GM19455 (cell line): Measurements from ENCODE around the gene WNT4.
"Not testable (repeated sequence)": the region's sequence is repeated elsewhere in the genome, so short reads cannot be mapped to it uniquely, and the experiment has no call there.

Source experiments
- ATAC-seq: cut with Tn5 transposase; IDR thresholded peaks from one replicate; pipeline ENCODE4 v1.9.1; 2021; ENCODE audit not compliant: unreplicated experiment

Gene WNT4

DNA sequence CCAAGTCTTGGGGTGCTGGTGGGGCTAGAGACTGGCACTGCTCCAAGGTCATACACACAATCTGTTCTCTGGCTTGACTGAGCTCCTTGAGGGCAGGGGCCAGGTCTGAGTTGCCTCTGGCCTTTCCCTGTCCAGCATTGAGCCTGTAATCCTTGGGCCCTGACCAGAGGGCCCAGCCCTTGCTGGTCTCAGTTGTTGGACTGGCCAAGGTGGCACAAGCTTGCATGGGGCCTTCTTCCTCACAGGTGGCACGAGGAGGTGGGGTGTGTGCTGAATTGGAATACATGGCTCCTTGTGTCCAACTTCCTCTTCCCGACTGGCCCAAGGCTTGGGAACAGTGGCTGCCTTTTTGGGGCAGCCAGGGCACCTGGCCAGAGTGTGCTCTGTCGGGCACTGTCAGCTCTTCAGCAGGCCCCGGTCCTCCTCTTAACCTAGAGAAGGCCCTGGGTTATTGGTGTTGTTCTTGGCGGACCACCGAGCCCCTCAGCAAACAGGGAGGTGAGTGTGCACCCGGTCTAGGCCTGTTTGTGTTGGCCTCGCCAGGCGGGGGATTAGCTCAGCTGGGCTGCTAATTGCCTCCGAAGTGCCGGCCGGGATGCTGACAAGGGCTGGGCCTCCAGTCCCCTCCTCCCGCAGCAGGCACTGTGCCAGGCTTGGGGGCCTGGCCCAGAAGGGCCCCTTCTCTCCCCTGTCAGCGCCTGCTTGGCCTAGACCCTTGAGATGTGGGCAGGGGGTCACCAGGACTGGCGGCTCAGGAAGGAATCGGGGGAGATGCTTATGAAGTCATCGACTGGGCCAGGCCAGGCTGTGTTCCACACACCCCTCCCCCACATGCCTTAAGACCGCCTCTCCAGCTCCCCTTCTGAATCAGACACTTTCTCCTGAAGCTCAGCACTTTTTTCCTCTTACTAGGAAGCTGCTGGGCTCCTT lies 28.5 kb downstream of the WNT4 start:
- no peak for ATAC-seq

DNA sequence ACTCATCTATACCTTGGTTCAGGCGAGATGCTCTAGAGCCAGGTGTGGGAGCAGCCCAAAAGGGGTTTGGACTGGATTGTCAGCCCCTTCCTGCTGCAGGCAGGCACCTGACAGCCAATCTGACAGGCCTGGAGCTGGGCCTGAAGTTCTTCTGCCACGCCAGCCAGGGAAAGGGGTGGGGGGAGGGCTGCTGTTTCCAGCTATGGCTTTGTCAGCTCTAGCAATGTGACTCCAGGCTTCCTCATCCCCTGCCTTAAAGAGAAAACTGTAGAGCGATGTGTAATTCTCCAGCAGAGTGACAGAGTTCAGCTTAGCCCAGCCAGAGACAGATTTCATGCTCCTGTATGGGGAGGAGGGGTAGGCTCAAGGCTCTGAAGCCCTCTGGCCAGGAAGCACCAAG lies 30.3 kb downstream of the WNT4 start:
- no peak for ATAC-seq

DNA sequence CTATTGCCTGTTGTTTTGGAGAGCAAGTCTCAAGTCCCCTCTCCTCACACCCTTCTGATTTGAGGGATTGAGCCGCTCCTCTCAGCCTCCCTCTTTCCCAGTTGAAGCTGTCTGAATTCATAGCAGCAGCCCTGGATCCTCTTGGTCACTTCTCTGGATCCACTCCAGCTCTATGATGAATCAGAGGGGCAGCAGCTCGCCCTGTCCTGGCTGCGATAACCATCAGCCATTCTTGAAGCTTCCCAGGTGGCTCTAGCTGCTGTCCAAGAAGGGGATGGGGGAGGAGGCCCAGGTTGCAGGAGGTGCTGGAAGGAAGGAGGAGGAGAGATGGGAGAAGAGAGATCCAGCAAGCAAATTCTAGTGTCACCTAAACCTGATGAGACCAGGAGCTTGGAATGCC lies 31.3 kb downstream of the WNT4 start:
- ATAC-seq = no peak

DNA sequence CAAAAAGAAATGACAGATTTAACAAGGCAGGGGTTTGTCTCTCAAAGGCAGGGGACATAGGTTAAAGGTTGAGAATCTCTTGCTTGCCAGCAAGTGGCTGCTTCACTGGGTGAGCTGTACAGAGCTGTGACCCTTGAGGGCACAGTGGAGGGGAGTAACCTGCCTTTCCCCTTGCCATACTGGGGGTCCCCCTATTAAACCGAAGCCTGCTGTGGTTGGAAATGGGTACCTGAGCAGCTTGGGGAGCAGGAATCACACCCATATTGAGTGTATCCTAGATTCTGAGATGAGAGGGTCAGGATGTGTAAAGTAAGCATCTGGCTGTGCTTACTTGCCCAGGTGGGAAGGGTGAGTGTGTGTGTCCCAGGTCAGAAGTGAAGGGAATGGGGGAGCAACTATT lies 31.8 kb downstream of the WNT4 start:
- no peak for ATAC-seq

DNA sequence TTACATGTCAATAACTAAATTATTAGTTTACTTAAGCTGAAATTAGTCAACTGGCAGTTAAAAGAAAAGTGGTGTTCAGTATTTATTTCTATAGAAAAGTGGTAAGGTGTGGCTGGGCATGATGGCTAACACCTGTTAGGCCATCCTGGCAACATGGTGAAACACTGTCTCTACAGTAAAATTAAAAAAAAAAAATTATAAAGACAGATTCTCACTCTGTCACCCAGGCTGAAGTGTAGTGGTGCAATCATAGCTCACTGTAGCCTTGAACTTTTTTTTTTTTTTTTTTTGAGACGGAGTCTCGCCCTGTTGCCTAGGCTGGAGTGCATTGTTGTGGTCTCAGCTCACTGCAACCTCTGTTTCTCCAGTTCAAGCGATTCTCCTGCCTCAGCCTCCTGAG lies 32.9 kb downstream of the WNT4 start:
- no peak for ATAC-seq

DNA sequence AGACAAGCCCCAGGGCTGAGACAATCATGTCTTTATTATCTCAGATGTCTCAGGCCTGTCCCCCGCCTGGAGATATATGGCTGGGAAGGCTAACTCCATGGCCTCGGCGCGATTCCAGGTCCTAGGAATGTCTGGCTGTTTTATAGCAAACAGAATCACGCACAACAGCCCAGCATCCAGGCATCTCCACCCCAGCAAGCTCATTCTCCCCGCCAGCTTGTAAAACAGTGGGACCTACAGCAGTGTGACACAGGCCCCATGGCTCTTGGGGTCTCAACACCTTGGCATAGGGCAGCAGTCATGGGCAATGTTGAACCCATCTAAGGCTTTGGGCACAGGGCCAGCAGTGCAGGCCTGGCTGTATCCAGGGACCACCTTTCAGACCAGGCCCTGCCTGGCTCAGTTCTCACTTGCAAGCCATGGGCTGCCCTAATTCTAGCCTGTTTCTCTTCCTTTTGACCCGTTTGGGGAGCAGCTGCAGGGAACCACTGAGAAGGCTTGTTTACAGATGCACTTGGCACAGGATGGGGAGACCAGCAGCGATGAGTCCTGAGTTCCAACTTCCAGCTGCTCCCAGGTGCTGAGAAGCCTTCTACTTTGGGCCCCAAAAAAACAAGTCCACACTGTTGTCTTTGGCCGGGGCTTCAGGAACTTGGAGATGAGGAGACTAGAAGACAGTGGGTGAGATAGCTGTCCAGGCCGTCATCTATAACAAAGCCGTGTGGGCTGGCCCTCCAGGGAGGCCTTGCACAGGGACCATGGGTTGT lies 34.4 kb downstream of the WNT4 start:
- no peak for ATAC-seq

DNA sequence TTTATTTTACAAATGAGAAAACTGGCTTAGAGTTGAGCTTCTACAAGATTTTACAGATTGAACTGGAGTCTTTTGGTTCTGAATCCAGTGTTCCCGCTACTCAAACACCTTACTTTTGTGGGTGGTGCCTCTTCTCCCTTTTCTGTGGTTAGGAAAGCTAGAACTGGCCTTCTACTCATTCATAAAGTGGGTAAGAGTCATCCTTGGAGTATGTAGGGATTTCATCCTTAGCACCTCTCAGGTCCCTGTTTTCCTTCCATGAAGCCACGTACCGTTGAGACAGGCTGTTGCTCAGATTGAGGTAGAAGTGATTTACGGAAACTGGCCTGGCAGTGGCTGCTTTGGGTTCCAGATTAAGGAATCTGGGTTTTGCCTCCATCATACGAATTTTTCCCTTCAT lies 35.8 kb downstream of the WNT4 start:
- ATAC-seq = no peak

DNA sequence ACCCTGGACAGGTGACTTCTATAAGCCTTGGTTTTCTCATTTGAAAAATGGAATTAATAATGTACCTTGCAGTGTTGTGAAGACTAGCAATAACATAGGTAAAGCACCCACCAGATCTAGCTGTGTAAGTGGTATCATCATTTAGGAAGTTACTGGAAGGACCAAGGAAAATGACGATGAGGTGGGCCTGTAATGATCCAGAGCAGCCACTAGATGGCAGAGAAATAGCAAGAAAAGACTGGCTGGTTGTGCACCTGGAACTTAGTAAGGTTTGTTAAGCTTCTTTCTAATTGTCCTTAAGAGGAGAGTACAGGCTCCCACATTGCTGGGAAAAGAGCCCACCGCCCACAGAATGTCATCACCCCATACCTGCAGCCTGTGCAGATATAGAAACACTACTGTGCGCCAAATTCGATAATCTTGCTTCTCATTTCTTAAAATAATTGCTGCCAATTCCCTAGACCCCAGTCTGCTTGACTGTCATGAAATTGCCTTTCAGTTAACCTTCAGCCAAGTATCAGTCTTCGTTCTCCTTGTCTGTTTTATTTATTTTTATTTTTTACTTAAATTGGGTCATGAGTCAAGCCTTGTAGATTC lies 37.2 kb downstream of the WNT4 start:
- ATAC-seq = no peak

DNA sequence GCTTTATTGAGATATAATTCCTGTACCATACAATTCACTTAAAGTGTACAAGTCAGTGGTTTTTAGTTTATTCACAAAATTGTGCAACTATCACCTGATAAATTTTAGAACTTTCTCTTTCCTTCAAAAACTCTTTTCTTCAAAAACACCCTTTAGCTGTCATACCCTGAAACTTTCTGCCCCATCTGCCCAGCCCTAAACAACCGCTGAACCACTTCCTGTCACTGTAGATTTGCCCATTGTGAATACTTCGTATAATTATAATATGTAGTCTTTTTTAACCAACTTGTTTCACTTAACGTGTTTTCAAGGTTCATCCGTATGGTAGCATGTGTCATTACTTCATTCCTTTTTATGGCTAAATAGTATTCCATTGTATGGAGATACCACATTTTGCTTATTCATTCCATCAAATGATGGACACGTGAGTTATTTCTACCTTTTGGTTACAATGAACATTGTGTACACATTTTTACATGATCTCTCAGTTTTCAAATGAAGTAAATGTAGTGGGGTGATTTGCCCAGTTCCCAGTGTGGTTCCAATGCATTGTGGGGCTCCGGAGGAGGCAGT lies 37.9 kb downstream of the WNT4 start:
- no peak for ATAC-seq

DNA sequence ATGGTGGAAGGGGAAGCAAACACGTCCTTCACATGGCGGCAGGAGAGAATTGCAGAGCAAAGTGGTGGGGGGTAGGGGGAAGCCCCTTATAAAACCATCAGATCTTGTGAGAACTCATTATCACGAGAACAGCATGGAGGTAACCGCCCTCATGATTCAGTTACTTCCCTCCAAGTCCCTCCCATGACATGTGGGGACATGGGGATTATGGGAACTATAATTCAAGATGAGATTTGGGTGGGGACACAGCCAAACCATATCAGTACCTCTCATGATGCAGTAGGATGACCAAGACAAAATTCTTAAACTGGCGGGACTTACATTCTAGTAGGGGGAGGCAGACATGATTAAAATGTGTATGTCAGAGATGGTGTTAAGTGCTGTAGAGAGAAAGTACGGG lies 38.8 kb downstream of the WNT4 start:
- no peak for ATAC-seq

DNA sequence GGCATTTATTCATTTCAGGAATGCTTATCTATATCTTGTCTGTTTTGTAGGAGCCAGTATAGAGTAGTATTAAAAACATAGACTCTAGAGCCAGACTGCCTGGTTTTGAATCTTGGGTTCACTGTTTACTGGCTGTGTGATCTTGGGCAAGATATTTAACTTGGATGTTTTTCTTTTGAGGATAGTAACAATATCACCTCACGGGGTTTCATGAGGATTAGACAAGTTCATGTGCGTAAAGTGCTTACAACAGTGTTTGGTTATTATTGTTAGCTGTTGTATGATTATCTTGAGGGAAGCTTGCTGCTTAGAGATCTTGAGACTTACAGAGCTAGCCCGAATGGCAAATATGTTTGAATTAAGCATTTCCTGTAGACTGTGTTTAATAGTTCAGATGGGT lies 40.2 kb downstream of the WNT4 start:
- no peak for ATAC-seq

DNA sequence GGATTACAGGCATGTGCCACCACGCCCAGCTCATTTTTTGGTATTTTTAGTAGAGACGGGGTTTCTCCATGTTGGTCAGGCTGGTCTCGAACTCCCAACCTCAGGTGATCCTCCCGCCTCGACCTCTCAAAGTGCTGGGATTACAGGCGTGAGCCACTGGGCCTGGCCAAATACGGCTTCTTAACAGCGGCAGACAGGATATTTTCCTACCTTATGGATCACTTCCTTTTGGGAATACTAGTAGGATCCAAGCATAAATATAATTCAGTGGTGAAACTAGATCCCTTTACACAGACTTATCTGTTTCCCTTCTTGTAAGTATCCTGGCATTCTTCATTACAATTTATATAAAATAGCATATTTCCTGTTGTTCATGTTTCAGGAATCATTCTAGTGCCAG lies 40.9 kb downstream of the WNT4 start:
- no peak for ATAC-seq

DNA sequence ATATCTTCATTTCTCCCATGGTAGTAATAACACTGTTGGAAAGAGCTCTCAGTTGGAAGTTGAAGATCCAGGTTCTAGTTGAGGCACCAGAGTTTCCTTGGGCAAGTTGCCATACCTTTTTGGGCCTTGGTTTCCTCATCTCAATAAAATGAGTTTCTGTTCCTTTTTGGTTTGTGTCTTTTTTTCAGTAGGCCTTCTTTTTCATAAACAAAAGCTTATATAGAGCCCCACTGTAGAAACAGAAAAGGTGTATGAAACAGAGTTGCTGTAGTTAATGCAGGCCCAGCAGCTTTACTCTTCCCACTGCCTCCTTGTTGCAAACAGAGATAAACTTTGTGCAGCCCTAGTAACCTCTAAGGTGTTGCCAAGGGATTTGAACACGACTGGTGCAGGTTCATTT lies 41.7 kb downstream of the WNT4 start:
- no peak for ATAC-seq

DNA sequence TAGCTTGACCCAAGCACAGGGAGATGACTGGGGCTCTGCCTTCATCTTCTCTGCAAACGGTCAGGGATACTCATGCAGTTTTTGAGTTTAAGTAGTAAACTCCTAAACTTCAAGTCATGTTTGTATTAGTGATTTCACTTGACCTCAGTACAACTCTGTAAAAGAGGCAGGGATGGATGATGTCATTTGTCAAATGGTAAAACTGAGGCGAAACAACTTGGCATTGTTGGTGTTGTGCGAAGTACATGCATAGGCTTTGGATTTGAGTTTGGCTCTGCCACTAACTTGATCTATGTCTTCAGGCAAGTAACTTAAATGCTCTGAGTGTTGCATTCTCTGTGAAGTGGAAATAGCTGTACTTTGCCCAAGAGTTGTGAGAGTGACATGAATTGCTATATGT lies 42.7 kb downstream of the WNT4 start:
- ATAC-seq = no peak

DNA sequence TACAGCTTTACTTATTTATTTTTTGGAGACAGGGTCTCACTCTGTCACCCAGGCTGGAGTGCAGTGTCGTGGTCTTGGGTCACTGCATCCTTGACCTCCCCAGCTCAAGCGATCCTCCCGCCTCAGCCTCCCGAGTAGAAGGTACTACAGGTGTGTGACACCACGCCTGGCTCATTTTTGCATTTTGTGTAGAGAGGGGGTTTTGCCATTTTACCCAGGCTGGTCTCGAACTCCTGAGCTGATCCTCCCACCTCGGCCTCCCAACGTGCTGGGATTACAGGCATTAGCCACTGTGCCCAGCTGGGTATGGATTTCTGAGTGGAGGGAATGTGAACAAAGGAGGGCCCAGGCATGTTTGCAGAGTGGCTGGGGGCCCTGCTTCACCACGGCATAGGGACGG lies 44.1 kb downstream of the WNT4 start:
- no peak for ATAC-seq

DNA sequence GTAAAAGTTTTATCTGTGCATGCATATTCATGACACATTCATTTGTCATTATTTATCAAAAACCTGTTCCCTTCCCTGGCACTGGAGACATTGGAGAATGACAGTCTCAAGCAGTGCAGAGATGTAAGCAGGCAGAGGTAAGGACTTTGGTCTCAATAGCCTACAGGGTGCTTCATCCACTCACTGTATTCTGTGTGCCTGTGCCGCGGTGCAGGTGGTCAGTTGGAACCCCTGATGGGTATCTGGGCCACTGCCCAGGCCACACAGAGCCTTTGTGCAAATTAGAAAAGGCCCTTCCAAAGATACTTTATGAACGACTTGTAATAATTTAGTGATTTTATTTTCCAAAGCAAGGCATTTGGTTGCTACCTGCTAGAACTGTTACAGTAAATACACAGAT lies 46.4 kb downstream of the WNT4 start:
- ATAC-seq = no peak

DNA sequence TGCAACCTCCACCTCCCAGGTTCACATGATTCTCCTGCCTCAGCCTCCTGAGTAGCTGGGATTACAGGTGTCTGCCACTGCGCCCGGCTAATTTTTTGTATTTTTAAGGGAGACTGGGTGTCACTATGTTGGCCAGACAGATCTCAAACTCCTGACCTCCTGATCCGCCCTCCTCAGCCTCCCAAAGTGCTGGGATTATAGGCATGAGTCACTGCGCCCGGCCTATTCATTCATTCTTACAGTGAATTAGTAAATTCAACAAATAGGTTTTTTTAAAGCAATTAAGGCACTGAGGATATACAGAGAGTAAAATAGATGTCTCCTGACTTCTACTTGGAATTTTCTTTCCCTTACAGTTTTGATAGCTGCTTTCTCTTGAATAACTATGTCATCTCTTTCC lies 46.9 kb downstream of the WNT4 start:
- ATAC-seq = no peak

DNA sequence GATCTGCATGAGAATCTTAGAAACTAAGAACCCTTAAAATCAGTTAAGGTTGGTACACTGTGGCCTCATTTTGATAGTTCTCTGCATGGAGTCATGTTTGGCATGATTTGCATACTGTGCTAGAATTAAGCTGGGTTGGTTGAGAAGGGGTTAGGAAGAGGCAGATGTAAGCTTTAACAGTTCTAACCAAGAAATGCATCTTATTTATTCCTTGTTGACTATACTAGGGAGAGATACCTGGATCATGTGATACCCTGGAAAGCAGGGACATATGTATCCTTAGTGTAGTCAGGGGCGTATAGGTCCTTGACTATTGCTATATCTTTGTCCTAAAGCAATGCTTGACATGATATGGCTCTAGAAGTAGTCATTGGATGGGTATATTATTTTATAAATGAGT lies 49.4 kb downstream of the WNT4 start:
- no peak for ATAC-seq

DNA sequence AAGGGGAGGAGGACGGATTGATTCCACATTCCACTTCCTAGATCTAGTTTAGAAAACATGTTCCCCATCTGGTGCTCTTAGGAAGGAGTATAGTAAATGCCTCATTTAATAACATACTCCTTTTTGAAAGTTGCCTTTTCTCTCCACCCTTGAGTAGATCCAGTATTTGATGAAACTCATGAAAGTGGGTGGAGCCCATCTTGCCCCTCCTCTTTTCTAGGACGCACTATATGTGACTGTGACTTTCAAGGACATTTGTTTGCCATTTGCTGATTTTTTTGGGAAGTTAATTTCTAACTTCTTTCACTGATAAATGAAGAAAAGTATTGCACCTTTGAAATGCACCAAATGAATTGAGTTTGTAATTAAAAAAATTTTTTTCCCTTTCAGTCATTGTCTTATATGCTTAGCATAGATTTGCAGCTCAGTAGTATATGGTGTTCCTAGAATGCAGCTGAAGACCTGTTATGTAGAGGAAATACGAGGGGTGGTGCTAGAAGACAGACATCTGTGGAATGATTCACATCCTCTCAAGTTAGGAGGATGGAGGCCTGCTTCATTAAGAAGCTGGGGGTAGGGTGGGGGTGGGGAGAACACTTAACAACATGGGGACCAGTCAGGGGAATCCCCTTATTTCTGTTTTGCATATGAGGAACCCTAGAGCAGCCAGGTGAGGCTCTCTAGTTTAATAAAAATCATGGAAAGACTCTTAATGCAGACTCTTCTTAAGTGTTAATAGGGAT lies 50.7 kb downstream of the WNT4 start:
- not testable (repeated sequence) for ATAC-seq

DNA sequence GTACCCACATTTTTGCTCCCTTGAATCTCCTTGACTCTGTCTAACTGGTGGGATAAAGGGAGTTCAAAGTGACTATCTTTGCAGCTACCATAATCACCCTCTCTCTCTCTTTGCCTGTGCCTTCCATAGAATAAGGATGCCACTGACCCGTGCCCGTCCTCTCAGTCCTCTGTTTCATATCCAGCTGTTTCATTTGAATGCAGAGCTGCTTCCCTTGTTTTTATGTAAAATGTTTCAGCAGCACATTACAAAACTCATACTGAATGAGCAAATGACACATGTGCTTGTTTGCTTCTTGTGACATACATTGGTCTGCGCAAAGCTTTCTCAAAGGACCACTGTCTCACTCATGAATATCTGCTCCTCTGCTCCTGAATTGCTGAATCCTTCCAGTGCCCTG lies 52.0 kb downstream of the WNT4 start:
- ATAC-seq = no peak

DNA sequence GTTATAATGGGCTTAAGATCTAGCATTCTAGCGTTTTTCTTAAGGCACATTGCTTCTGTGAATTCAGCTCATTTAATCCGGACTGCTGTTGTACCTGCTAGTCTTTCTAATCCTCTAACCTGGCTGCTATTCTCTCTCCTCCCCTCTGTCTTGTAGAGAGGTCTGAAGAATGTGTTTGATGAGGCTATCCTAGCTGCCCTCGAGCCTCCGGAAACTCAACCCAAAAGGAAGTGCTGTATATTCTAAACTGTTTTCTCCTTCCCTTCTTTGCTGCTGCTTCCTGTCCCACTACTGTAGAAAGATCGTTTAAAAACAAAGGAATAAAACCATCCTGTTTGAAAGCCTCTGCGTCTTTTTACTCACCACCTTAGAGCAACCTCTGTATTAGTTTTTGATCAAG lies 53.1 kb downstream of the WNT4 start:
- ATAC-seq = no peak
